Epidermal melanocyte (primary cell): ENCODE results near the gene TBC1D10A.

Experiments used
- DNase-seq: peaks from one replicate; pipeline ENCODE4 v3.0.0; 2011; ENCODE audit warnings: low spot score; ENCODE audit not compliant: insufficient read length

Gene TBC1D10A

GRCh38 chr22:30323246-30323645 is 3.5 kb downstream of the TBC1D10A start:
- DNase-seq: no peak

GRCh38 chr22:30321461-30321860 is 5.3 kb downstream of the TBC1D10A start:
- DNase-seq: no peak

GRCh38 chr22:30320021-30320556 is 6.7 kb downstream of the TBC1D10A start:
- no peak for DNase-seq

- DNase-seq: peak; percentile 77
Observed at GRCh38 chr22:30318799-30319419, 7.8 kb downstream of the TBC1D10A start.

DNA sequence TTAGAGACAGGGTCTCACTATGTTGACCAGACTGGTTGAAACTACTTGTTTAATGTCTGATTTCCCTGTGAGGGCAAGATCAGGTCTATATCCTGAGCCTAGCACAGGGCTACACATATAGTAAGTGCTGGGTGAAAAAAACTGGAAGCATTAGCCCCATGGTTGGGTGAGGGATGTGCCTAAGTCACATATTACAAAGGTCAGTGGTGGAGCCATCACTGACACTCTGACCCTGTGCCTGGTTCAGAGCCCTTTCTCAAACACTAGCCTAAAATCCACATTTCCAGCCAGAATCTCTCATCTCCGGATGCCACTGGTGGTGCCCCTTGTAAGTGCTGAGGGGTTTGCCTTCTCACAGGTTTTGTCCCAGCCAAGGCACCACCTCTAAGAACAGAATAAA is 9.0 kb downstream of the TBC1D10A start:
- DNase-seq: no peak

- no peak for DNase-seq
Observed at GRCh38 chr22:30315962-30316576, 10.7 kb downstream of the TBC1D10A start.

- DNase-seq: no peak
Observed at GRCh38 chr22:30314915-30315314, 11.8 kb downstream of the TBC1D10A start.

GRCh38 chr22:30313527-30314363 is 13.0 kb downstream of the TBC1D10A start:
- no peak for DNase-seq

GRCh38 chr22:30312053-30312452 is 14.7 kb downstream of the TBC1D10A start:
- DNase-seq: no peak

DNA sequence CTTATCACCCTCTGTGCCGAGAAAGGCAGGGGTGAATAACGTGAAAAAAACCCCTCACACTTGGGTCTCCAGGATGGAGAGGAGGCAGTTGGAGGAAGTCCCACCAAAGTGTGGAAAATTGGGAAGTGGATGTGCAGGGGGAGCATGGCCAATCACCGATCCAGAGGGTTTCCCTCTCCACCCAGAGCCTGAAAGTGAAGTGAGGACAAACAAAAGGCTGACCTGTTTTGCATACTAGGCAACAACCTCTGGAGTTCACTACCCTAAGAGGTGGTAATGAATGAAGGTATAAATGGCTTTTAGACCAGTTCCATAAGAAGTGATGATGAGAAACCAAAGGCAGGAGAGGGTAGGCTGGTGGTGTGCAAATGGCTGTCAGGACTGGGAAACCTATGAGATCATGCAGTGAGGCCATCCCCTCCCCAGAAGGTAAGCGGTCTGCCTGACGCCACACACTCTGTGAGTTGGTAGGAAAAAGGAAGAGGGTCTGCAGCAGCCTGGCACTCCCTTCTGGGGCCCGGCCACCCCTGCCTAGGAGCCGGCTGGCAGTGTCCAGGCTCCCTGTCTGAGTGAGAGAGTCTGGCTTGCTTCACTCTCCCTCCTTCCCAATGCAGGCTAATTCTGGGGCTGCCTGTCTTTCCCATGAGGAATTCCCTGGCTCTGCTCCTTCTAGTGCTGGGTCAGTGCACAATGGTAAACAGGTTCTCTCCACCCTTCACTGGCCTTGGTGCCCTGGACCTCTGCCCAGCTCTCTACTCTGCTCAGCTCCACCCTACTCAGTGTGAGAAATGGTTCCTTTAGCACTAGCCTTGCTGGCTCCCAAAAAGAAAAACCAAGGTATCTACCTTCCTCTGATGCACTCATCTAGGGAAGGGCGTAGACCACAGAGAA is 15.6 kb downstream of the TBC1D10A start:
- no peak for DNase-seq

DNA sequence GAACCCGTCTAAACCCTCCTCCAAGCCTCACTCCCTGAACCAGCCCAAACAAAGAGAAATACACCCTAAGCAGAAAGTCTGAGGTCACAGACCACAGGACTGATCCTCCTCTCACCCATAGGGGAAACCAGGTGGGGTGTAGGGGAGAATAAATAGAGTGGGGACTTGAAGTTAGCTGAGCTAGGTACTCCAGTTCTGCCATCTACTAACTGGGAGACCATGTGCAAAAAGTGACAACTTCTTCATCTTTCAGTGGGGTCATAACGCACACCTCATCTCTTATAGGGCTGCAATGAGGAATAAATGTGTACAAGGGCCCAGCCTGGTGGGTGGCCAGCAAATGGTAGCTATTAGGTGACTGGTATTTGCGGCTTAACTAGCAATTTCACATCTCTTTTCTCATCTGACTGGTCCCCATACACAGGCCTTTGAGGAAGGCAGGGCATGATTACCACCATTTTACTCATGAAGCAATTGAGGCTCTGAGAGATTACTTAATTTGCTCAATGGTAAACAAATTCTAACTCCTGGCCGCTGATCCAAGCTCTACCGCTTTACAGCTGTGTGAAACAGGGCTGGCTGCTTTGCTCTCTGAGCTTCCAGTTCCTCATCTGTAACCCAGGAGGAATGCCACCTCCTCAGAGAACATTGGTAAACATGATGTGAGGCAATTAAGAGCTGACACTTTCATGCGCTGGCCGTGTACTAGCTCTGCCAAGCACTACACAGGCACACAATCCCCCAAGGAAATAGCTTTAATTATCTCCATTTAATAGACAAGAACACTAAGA is 16.6 kb downstream of the TBC1D10A start:
- no peak for DNase-seq

DNA sequence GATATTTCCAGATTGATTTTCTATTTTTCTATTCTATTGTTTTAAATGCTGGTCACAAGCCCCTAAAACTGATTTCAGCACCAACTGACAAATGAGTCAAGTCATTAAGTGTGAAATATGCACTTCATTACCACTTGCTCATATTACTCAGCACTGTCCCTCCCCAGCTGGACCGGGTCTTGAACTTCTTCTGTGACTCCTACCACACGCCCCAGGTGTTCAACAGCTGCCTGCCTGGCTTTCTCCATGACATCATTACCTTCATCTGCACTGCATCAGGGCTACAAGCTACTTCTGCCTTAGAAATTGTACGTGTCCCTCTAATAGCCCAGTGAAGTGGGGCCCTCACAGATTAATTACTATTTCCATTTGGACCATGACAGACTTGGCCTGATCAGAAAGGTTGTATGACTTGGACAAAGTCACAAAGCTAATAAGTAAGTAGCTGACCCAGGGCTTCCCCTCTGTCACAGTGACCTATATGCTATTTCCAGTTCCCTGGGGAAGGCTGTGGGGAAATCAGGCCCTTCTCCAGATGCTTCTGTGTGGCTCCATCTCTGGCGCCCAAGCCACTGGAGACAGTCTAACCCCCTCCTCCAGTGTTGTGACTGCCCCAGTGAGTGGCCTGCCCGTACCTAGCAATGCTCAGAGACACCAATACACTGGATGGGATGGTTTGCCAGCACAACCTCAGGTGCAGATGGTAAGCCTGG is 18.1 kb downstream of the TBC1D10A start:
- no peak for DNase-seq

- DNase-seq: no peak
Observed at GRCh38 chr22:30308093-30308492, 18.6 kb downstream of the TBC1D10A start.

DNA sequence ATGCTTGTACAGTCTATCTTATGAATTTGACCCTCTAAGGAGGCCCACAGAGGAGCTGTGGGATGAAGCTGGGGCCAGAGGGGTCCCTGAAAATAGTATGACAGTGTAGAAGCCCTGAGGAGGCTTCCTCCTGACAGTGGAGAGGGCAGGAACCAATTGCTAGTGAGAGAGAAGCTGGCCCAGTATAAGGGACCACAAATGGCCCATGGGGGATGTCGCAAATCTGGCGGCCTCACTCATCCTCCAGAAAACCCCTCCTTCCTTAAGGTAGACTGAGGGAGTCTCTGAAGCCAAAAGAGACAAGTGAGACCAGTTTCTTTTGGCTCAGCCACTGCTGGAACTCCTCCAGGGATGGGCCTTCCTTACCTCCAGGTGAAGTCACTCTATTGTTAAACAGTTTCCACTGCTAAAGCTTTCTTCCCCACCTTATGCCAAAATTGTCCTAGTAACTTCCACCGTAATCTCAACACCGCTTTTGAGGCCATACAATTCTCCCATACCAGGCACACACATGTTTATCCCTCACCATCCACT is 19.6 kb downstream of the TBC1D10A start:
- no peak for DNase-seq

- DNase-seq: no peak
Observed at GRCh38 chr22:30306627-30307011, 20.1 kb downstream of the TBC1D10A start.

- no peak for DNase-seq
Observed at GRCh38 chr22:30305906-30306626, 20.7 kb downstream of the TBC1D10A start.

DNA sequence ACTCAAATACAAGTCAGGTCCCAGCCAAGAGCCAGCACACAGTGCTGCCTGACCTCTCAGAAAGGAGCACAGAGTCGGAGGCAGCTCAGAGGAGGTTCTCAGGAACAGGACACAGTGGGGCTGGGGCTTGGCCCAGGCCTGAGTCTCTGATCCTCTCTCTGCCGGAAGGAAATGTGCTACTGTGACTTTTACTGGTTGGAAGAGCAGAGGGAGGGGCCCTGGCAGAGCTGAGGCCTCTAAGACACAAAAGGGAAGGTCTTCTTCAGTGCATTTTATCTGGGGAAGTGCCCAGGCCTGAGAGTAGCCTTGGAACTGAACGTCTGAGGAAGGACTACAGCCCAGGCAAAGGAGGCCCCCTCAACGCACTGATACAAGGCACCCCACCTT is 21.2 kb downstream of the TBC1D10A start:
- DNase-seq: no peak

DNA sequence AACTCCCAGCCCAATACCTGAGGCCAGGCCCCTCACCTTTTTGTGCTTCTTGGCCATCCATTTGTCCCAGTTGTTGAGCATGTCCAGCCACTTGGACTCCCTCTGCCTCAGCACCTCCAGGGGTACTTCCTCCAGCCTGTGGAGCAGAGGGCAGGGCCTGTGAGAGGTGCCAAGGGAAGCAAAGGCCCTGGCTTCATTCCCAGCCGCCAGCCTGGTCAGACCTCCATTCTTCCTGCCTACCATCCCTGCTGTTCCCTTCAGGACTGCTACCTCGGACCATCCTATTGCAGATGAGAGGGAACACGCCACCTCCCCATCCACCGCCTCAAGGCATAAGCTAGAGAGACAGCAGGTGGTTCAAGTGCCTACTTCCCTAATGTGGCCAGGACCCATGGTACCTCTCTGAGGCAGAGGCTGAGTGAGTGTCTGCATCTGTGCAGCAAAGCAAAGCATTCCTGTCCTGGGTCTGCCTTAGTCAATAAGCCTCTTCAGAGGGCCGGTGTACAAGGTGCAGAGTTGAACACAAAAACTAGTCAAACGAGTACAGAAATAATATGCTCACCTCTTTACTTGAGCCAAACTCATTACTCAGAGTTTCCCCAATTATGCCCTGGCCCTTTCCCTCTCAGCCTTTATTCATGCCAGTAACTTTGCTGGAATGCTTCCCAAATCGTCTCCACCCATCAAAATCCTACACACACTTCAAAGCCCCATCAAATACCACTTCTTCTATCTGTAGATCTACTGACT is 22.1 kb downstream of the TBC1D10A start:
- no peak for DNase-seq
